Measurements from ENCODE around the gene PSMG2. TPM values are rescaled to one million over a fixed set of nuclear protein-coding genes. Genes with fewer than 3 reads are reported as not detected.

The PSMG2 gene
- total and polyA plus RNA-seq, 2 of the 4 experiments (the other 2 are of a cell fraction), result 34.4 to 59.5 TPM

GRCh38 chr18:12744103-12744502 is 41.3 kb downstream of the PSMG2 start:
- Histone ChIP-seq H3K36me3 (ENCODE audit: control insufficient read depth, insufficient read depth, low read length) (no peaks in the 10 kb centered on the region), H2AK9ac (replicated peaks; ENCODE audit: low read depth, low read length, poor library complexity) (no peak overlapping the region), H4K8ac (ENCODE audit: low read depth in 2 of 2, low read length in 2 of 2) (no peak overlapping the region), H3K9ac (ENCODE audit: low read depth, low read length) (no peak overlapping the region), H3K4ac (ENCODE audit: low read depth, low read length) (no peak overlapping the region), H3K9me1 (ENCODE audit: insufficient read depth, low read length) (peaks cover 2% of the 10 kb centered on the region; the same call in 1 of the 2 replicates), H3K79me1 (ENCODE audit: low read depth in 1 of 2, low read length in 2 of 2) (no peaks in the 10 kb centered on the region), H3K4me2 (ENCODE audit: low read depth, low read length) (no peak overlapping the region), H2BK5ac (ENCODE audit: low read depth, low read length, poor library complexity, severe bottlenecking) (no peak overlapping the region), H2AK5ac (ENCODE audit: low read depth, low read length) (no peak overlapping the region), H3K4me3 (ENCODE audit: insufficient read depth, low read depth, low read length) (no peak overlapping the region), H3K4me1 (ENCODE audit: control insufficient read depth, insufficient read depth, low read length) (peaks cover 6% of the 10 kb centered on the region), H4K5ac (ENCODE audit: low read depth, low read length) (no peak overlapping the region), H4K91ac (ENCODE audit: insufficient read depth, low read depth, low read length) (no peak overlapping the region), H3K56ac (ENCODE audit: extremely low read depth, insufficient read depth, low read length) (no peak overlapping the region), H3K27me3 (ENCODE audit: control insufficient read depth, insufficient read depth, low read length) (no peaks in the 10 kb centered on the region), H2BK20ac (ENCODE audit: low read depth, low read length) (no peak overlapping the region), H3K14ac (replicated peaks; ENCODE audit: low read depth, low read length) (no peak overlapping the region), H3K23ac (ENCODE audit: low read depth, low read length) (no peak overlapping the region), H3K9me3 (ENCODE audit: control insufficient read depth, insufficient read depth, low read length) (no peaks in the 10 kb centered on the region), H2BK15ac (ENCODE audit: low read depth, low read length) (no peak overlapping the region), H3K18ac (ENCODE audit: low read depth, low read length) (no peak overlapping the region), H2AFZ (replicated peaks; ENCODE audit: low read length, poor library complexity) (no peak overlapping the region), H3K27ac (ENCODE audit: insufficient read depth, low read length) (no peak overlapping the region), H4K20me1 (ENCODE audit: insufficient read depth, low read length) (no peaks in the 10 kb centered on the region), H2BK120ac (ENCODE audit: low read depth, low read length) (no peak overlapping the region)
- no CpG with 5 or more reads among the region's 2 CpGs for WGBS, 2 experiments (ENCODE audit: extremely low coverage in 2 of 2, insufficient read length in 1 of 2)
- intact Hi-C loops (cut with micrococcal nuclease), result loop anchor here (1.0 to 2.0 kb wide), 3 partner anchors 17 to 190 kb away; no protein-coding TSS in a partner anchor
- POLR2A ChIA-PET (ENCODE audit: unreplicated experiment), result no interaction called here
- dilution Hi-C loops (cut with HindIII; ENCODE audit: low sequenced_read_pairs, unreplicated experiment), result no loop called here
- peak; percentile 81 for TF ChIP-seq SMC3 (IDR thresholded peaks at IDR 0.05; ENCODE audit: low read depth, low read length)
- TF ChIP-seq, protein P1, sequence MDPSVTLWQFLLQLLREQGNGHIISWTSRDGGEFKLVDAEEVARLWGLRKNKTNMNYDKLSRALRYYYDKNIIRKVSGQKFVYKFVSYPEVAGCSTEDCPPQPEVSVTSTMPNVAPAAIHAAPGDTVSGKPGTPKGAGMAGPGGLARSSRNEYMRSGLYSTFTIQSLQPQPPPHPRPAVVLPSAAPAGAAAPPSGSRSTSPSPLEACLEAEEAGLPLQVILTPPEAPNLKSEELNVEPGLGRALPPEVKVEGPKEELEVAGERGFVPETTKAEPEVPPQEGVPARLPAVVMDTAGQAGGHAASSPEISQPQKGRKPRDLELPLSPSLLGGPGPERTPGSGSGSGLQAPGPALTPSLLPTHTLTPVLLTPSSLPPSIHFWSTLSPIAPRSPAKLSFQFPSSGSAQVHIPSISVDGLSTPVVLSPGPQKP (IDR thresholded peaks at IDR 0.05; ENCODE audit: borderline replicate concordance, low read depth, low read length), result no peak
- TF ChIP-seq, protein P2, sequence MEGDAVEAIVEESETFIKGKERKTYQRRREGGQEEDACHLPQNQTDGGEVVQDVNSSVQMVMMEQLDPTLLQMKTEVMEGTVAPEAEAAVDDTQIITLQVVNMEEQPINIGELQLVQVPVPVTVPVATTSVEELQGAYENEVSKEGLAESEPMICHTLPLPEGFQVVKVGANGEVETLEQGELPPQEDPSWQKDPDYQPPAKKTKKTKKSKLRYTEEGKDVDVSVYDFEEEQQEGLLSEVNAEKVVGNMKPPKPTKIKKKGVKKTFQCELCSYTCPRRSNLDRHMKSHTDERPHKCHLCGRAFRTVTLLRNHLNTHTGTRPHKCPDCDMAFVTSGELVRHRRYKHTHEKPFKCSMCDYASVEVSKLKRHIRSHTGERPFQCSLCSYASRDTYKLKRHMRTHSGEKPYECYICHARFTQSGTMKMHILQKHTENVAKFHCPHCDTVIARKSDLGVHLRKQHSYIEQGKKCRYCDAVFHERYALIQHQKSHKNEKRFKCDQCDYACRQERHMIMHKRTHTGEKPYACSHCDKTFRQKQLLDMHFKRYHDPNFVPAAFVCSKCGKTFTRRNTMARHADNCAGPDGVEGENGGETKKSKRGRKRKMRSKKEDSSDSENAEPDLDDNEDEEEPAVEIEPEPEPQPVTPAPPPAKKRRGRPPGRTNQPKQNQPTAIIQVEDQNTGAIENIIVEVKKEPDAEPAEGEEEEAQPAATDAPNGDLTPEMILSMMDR (conservative IDR thresholded peaks at IDR 0.05; ENCODE audit: low read depth, low read length), result peak; percentile 87
- TF ChIP-seq RAD21 (IDR thresholded peaks at IDR 0.05; ENCODE audit: low read length), result peak; percentile 88
- CTCF ChIA-PET, result interaction anchor here (0.6 to 2.8 kb wide), 11 partner anchors 9 to 198 kb away, joined by 3 to 23 read pairs (median 3); no protein-coding TSS in a partner anchor
- in situ Hi-C loops (cut with MboI; ENCODE audit: low sequenced_read_pairs), result loop anchor here (10.0 to 25.0 kb wide), 2 partner anchors 151 to 418 kb away; no protein-coding TSS in a partner anchor
- peak; percentile 76 for ATAC-seq (ENCODE audit: low read depth)
- BruUV-seq (replicated peaks), result no TSS peak
- peak; percentile 84 for DNase-seq

Data from IMR-90 (cell line).